GM12872 (cell line): ENCODE measurements around the gene INTS1.

Experiments
- CTCF ChIP-seq: IDR thresholded peaks from 3 replicates; pipeline ENCODE4 v1.5.1; 2011; ENCODE audit warnings: low read depth, mild to moderate bottlenecking, low read length, moderate library complexity; ENCODE audit not compliant: insufficient read depth

INTS1 gene

GRCh38 chr7:1425292-1426136 is 78.7 kb downstream of the INTS1 start:
- no peak for TF ChIP-seq CTCF

- TF ChIP-seq CTCF, result no peak
These were observed 80.1 kb downstream of the INTS1 start for GRCh38 chr7:1424041-1424440.

GRCh38 chr7:1423264-1423811 is 80.9 kb downstream of the INTS1 start:
- TF ChIP-seq CTCF, result no peak

GRCh38 chr7:1422512-1423263 is 81.5 kb downstream of the INTS1 start:
- TF ChIP-seq CTCF, result no peak

GRCh38 chr7:1421946-1422345 is 82.2 kb downstream of the INTS1 start:
- TF ChIP-seq CTCF, result no peak

- TF ChIP-seq CTCF, result no peak
These were observed 83.0 kb downstream of the INTS1 start for GRCh38 chr7:1421020-1421790.
